Measurements from ENCODE around the gene DTX3.

GRCh38 chr12:57622293-57623245 is 17.9 kb downstream of the DTX3 start:
- TF ChIP-seq CTCF (IDR thresholded peaks at IDR 0.05) (no peak), EZH2 (IDR thresholded peaks at IDR 0.05) (no peak), EZH2phosphoT487 (IDR thresholded peaks at IDR 0.05) (no peak)
